ENCODE results near the gene KCNJ6.

Gene KCNJ6

DNA sequence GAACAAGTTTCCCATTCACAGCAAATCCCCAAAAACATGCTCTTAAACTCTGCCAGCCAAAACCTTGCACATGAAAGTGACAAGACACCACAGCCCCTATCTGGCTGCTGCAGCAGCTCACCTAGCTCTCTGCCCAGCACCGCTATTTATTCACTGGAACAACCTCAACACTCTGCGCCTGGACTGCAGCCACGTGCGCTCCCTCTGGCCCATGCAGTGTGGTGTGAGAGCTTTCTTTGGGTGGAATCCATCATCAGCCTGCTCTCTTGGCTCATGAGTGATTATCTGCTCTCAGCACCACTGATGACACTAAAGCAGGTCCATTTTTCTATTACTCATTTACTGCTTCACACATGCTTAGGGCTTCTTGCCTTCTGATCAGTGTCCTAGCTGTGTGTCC, 11.4 kb downstream of the KCNJ6 start:
- FAIRE-seq: no peak

DNA sequence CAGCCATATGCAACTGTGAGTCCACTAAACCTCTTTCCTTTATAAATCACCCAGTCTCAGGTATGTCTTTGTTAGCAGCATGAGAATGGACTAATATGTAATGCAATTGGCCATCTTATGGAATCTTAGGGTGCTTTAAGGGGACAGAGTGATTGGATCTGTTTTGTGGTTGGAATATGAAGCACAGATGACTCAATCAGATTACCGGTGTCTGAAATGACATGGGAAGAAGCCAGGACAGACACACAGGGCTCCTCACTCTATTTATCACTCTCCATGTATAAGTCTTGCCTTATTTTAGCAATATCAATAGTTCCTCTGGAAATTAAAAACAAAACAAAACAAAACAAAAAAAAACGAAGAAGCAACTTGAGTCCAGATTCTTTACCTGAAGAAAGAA, 12.9 kb downstream of the KCNJ6 start:
- no peak for FAIRE-seq

DNA sequence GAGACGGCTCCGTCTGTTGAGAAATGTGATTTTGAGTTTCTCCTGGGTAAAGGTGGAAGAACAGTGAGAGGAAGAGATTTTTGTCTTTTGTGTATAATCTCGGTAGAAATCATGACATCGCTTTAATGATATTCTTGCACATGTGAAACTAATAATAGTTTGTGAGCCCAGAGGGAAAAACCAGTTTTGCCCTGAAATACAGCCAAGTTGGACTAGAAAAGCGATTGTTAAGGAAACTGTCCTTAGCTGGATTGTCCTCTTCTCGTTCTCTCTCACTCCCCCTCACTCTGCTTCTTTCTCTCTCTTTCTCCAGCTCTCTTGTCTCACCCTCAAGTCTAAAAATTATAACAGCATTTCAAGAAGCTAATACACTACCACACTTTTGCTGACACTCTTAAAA, 17.1 kb downstream of the KCNJ6 start:
- FAIRE-seq: no peak

DNA sequence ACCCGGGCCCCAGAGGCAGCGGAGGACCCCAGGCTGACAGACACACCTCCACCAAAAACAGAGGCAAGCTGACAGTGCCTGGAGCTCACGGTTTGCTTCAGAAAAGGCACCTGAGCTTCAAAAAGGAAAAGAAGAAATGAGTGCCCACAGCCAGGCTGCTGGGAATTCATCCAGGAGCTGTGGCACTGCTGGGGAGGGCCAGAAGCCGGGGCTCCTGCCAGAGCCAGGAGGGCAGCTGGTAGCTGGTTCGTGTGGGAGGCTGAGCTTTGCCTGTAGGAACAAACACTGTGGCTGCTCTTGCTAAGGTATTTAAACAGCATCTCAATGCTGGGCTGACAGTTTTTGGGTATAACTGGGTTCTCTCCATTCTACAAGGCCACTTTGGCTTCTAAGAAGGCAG, 19.5 kb downstream of the KCNJ6 start:
- no peak for FAIRE-seq

DNA sequence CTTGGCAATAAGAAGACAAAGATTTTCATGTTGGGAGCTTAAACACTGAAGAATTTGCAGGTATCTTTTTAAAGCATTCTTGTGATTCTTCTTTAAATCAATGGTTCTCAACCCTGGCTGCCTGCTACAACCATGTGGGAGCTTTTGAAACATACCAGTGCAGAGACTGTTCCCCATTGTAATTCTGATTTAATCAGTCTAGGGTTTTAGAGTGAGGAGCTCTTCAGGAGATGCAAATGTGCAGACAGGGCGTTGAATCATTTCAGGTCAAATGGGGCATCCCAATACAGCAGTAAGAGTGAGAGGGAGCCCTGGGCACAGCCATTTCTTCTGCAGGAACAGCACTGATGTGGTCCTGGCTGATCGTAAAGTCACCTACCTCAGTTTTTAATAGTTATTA, 24.3 kb downstream of the KCNJ6 start:
- no peak for FAIRE-seq

DNA sequence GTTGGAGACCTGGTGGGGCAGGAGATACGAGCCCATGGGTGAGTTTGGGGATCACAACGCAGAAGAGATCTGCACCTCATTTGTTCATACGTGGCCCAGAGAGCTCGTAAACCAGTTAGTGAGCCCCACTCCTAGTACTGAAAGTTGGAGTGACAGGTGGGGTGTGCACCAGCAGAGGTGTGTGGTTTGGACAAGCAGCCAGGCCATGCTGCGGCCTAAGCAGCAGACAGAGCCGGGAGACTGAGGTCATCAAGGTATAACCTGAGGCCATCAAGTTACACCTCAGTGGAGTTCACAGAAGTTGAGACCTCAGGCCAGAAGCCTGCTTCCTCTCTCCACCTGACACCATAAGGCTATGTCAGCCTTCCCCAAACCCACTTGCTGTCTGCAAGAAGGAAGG, 27.6 kb downstream of the KCNJ6 start:
- FAIRE-seq: no peak

DNA sequence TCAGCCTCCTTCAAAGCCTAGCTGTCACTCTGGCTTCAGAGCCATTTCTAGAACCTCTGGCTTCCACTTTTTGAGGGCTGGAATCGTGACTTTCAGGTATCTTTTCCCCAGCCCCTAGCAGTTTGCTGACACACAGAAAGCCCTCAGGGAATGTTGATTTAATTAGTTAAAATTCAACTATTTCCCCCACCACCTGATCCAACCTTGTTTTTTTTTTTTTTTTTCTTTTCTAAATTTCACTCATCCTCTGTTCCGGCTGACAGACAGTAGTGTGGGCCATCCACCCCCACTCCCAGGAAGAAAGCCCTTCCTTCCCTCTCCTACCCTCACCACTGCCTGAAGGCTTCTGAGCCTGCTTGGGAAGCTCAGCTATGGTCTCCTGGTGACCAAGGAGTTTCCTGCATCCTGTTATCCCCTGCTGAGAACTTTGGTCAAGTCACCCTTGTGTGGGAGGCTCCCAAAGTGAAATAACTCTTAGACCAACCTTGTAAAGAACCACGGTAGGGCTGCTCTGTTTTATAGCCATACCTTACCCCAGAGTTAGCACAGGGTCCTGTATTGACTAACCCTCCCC, 29.4 kb downstream of the KCNJ6 start:
- FAIRE-seq: no peak

DNA sequence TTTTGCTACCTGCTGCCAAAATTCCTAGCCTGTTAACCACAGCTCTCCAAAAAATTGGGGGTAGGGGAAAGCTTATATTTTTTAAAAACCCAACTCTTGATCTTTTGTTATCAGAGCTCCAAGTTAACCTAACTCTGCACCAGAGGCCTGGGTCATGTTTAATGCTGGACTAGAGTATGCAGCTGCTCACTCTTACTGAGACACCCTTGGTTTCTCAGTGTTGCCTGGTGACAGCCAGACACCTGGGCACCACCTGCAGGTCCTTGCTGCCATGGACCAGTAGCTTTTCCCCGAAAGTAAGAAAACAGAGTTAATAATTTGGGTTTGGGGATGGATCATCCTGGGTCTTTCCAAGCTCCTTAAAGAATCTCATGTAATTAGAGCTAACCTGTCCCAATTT, 30.1 kb downstream of the KCNJ6 start:
- no peak for FAIRE-seq

DNA sequence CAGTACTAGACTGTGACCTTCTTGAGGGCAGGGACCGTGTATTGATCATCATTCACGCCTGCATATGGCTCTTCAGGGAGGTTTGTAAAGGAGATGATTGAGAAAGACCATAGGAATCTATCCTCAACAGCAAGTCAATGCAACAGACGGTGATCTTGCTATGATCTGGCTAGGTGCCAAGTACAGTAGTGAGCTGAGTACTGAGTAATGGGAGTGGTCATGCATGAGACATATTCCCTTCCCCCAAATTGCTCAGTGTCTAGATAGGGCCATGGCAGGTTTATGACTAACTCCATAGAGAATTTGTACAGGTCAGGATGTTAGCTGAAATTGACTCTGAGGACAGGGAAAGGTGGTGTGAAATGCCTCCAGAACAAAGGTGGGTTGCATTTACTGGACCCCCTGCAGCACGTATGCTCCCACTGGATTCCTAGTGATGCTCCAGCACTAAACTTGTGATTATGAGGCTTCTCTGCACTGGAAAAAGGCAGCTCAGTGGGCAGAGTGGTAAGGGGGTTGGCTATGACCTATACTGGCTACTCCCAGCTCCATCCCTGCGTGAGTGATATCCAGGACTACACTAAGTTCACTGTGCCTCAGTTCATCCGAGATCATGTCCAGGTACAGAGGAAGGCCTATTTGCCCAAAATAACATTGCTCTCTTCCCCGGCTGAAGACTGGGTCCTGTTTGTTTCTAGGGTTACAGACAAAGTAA, 37.2 kb downstream of the KCNJ6 start:
- FAIRE-seq: no peak

DNA sequence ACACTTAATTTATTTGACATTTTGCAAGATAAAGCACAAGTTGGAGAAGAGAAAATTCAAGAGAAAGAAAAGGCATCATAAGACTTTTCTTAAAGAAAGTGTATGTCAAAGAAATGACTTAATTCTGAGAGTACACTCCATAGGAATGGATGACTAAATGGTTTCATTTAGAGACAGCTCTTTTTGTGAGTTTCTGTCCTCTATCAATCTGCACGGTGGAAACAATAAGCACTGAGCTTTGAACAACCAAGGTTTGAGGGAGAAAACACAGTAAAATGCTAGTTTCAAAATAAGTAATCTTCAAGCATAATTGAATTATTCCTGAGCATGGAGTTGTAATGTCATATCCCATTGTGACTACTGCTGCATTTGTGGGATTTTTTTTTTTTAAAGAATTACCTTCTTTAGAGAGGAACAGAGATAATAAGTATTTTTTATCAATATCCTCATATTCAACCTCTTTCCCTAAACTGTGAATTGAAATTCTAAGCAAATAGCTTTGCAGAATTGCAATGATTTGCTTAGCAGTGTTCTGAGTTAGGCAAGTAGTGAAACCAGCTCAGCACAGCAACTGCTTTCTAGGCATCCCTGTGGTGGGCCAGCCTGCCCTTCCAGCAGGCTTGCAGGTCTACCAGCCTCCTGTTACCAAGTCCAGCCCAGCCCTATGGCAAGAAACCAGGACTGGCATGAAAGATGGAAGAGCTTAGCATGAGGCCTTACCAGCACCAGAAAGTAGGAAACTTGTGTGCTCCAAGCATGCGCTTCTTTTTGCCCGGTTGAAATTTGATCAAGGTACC, 38.2 kb downstream of the KCNJ6 start:
- no peak for FAIRE-seq

DNA sequence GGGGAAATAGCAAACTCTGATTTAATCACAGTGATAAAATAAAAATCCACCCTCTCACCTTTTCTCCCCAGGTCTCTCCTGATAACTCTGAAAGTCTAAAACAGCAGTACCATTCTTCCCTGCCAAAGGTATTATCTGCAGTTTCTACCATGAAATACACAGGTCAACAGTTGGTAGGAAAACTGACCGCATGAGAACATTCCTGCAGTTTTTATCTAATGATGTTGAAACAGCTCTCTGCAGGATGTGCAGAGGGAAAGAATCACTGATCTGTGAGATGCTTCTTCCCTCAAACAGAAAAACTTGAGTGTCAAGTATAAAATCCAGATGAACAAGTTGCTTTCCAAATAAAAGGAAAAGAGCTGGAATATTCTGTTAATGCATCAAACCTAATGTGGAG, 39.1 kb downstream of the KCNJ6 start:
- no peak for FAIRE-seq

DNA sequence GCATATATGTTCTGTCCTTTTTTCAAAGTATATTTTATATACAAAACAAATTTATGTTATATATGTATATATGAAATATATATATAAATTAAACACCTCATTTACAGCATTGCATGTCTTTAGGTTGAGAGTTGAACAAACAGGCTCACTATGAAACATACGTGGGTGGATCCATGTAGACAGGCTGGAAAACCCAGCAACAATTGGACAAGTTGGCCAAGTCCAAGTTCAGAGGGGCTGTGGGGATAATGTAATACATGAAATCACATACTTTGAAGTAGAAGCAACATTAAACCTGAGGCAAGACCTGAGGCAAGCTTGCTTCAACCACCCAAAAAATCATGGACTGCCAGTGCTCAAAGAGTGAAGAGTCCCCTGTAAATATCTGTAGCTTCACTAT, 39.7 kb downstream of the KCNJ6 start:
- no peak for FAIRE-seq

DNA sequence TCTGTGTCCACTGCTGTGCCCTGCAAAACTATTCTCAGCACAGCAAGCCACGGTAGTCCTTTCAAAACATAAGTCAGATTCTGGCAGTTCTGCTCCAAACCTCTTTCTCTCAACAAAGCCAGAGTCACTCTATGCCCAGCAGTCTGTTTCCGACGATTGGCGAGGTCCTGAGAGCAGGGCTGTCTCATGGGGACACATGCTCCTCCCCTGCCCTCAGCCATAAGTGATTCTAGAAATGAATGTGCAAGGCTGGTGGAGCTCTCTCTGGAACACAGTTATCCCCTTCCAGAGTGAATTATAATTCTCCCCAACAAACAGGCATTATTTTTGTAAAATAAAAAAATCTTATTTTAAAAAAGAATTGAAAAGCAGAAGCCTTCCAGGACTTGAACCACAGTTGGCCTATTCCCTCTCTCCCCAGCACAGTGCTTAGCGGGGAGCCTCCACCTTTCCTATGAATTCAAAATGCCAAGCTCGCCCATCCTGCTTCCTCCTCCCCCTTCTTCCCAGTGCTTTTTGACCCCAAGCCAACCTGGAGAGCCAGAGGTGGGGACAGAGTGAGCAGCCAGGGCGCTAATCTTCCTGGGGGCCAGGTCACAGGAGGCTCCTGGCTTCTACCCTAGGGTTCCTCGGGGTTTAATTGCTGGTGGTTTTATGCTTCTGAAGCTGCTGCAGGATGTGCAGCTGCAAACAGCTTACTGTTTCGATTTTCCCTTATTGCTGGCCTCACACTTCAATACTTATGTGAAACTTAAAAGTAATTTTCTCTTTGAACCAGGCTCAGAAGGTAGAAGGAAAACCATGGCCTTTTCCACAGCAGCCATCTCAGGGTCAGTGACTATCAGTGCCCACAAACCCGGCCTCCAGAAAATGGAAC, 41.1 kb downstream of the KCNJ6 start:
- FAIRE-seq: no peak

DNA sequence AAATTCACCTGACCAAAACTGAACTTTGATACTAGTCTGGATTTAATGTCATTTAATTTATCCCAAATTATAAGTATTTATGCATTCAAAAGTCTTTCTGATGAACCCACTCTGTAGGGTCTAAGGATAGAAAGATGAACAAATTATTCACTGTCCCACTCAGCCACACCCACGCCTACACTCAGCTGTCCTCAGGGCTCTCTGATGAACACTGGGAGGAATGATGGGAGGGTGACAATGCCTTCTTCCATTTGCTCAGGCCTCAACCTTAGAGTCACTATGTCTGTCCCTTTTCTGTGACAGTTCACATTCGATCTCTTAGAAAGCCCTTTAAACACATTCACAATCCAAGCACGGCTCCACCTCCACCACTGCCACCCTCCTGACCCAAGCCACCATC, 41.8 kb downstream of the KCNJ6 start:
- FAIRE-seq: no peak

DNA sequence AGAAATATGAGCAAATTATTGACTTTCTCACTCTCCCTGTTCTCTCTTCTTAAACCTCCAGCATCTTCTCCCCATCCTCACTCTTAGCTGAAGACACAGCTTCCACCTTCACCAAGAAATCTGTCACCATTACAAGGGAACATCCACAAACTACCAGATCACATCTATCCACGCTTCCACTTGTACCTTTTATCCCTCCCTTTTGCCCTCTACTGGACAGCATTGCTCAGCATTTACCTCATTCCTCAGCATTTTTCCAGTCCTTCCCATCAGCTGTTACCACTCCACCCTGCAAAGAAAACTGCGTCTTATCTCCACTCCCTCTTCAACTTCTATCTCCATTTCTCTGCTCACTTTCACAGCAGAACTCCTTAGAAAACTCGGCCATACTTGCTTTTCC, 42.6 kb downstream of the KCNJ6 start:
- no peak for FAIRE-seq

DNA sequence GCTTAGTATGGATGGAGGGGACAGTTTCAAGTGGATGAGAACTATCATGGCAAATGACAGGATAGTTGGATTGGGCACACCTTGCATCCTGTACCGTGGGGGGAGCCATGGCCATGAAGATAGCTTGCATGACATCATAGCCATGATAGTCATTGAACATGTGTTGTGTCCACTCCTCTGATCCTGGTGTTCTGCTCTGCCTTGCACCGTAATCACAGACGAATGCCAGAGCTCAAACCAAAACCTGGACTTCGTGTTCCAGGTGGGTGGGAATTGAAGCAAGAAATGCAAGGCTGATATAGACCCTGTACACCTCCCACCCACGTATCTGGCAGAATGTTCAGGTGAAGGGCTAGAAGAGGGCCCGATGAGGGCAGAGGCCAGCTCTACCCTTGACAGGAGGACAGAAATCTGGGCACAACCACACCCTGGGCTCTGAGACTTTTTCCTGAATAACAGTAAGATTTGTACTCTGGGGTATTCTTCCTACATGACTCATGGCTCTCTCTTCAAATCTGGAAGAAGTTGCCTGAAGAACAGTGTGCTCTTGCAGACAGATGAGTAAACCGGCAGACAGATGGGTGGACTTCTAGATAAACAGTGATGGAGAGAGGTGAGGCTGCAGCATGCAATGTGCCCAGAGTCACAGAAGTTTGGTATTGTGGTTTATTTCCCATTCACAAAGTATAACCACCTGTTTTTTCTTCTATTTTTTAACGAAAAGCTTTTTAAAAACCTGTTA, 45.0 kb downstream of the KCNJ6 start:
- no peak for FAIRE-seq

DNA sequence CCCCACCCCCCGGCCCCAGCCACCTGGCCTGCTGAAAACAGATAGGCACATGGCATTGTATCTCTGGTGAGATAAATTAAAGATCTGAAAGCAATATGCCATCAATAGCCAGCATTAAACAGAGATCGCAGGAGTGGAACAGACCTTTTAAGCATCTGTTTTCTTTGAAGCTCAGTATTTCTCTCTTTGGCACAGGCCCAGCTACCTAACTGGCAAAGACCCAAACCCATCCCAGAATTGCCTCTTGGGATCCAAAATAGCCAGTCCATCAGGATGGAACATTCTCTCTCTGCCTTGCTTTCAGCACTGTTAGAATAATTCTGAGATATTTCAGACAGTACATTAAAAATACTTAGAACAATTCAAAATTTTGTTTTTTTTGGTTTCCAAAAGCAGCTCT, 46.0 kb downstream of the KCNJ6 start:
- no peak for FAIRE-seq

DNA sequence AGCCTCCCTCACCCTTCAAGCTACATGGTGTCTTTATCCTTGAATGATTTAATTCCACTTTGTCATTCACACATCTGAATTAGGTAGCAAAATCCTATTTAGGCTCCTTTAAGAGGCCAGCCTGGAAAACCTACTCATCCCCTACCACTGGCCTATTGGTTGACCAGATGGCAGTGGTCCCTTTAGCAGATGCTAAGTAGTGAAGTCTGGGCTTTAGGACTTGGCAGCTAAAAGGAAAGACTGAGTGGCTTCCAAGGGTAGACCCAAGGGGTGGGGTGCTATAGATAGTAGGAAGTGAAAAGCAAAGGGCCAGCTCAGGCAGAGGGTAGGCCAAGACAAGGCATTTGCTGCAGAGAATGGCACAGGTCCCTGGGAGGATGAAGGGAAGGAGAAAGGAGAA, 46.6 kb downstream of the KCNJ6 start:
- no peak for FAIRE-seq

DNA sequence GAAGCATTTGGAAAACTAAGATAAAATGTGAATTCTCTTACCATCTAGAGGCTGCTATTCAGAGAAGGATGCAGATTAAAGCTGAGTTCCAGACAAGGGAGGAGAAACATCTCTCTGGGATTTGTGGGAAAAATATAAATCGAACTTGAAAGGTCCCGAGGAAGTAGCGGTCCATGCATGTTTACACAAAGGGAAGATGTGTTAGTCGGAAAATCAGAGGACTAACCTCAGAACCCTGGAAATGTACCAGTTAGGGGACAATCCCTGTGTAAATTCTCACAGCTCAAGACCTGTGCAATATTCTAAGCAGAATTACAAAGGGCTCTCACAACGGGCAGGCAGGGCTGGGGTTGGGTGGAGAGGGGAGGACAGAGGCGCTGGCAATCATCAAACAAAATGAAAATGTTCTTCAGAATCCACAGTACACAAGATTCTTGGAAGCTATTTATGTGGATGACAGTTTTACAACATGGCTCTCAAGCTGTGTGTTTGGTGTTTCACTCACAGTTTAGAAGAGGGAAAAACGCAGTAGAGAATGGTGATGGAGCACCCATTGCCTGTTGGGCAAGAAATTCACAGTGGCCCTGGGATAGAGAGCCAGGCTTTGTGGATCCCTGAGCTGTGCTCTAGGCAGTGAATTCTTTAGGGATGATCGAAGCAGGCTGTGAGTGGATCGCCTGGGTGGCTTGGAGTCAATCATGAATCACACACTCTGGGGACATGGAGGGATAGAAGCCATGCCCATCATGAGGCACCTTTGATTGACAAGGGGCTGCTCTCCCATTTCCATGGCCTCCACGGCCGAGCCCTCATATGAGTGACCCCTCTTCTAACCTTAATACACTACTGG, 47.6 kb downstream of the KCNJ6 start:
- no peak for FAIRE-seq

DNA sequence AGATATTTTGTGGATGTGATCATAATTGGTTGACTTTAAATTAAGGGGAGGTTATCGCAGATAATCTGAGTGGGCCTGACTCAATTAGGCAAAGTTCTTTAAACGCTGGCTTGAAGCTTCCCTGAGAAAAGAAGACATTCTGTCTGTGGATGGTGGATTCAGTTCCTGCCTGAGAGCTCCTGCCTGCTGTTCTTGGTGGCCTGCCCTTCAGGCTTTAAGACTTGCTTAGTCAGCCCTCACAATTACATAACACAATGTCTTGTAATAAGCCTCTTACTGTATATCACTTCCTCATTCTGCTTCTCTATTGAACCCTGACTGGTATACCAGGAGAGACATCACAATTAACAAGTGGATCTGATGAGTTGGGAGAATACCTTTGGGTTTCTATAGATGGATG, 50.2 kb downstream of the KCNJ6 start:
- FAIRE-seq: no peak

DNA sequence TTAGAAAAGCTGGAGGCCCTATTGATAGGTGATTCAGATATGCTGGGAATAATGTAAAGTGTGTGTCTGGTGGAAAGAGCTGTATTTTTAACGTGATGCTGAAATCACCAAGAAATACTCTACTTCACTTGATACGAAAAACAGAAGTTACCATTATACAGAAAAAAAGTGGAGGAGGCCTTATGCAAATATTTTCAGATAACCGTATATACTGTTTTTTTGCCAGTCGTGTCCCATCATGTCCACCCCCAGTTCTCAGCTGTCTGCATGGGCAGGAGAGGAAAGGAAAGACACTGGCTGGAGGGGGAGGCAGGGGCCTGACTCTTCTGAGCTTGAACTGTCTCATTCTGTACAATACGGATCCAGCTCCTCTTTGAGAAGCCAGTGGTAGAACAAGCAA, 51.1 kb downstream of the KCNJ6 start:
- no peak for FAIRE-seq

DNA sequence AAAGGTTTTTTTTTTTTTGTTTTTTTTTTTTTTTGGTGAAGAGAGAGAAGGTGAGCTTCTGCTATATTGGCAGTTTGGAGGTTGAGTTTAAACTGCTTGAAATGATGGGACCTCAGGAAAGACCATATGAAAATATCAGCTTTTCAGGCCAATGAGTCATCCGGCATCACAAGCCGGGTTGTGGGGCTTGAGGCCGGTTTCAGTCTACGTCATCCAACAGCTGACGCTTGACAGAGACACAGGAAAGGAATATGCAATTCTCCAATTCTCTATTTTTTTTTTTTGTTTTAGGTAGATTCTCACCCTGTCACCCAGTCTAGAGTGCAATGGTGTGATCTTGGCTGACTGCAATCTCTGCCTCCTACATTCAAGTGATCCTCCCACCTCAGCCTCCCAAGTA, 52.4 kb downstream of the KCNJ6 start:
- FAIRE-seq: no peak

All from colon (tissue), 2 donors.